Glomerular endothelial cell (primary cell): ENCODE results near the gene OR6N2. TPM values are rescaled to one million over a fixed set of nuclear protein-coding genes. Genes with fewer than 3 reads are reported as not detected.

Experiments used
- DNase-seq: peaks from one replicate; pipeline ENCODE4 v3.0.0-alpha.2; 2011; ENCODE audit warnings: low read depth, low spot score; ENCODE audit errors: extremely low read depth
- total RNA-seq: library from RNA; depleted of rRNA; stranded (reverse); fragments of >200 nt; gene quantifications from 2 replicates; pipeline ENCODE4 v1.2.3, GENCODE V29; 2015

Gene OR6N2
- total RNA-seq, 1 donor from 2014 or later: not detected

DNA sequence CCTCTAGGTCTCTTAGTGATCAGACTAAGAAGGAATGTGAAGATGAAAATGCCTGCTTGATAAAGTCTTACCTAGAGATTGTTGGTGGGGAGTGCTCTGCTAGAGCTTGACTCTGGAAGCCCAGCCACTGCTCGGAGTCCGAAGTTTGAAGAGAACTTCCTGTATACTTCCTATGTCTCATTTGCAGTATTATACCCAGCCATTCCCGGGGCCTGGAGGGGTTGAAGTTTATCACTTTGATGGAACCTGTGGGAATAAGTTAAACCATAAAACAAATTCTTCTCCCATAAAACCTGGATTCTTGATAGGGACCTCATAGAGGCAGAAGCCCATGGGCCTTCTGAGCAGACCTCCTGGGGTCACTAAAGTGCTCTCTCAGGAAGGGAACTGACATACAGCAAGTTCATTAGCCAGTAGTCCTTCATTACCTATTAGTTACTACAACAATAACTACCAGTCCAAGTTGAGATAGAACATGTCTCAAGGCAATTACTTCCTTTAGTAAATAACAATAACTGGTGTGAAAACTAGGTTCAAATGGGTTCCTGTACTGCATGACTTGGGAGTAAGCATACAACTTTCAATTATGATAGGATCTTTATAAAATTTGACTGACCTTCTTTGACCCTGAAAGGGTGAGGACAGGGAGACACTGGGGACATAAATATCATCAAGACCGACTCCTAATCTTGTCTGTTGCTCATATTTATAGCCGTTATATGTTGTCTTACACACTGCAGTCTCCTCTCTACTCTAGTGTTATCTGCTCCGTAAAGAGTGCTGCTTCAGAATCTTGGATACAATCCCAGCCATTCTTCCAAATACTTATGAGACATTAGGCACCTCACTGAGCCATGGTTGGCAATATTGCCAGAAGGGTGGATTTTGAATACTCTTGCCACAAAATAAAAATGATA, 8.8 kb downstream of the OR6N2 start, which contains the start of gene OR6N1:
Gene OR6N1 (minus strand): TSS at position 246 of the 917 bp plus-strand sequence. CDS start 5,513 bp downstream, outside the sequence.
- DNase-seq: no peak

DNA sequence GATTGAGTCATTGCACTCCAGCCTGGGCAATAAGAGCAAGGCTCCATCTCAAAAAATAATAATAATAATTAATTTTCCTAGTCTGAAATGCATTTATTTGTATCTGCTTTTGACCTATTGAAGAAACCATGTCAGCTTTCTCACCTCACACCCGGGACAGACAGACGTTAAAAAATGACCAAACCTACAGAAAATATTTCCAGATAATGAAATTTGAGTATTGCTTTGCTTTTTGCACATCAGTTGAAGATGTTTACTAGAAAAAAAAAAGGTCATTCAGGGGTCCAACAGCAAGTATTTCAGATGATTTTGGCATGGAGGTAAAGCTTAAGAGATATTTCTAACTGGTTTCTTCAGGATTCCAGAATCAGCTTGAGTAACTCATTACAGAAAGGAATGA, 26.6 kb downstream of the OR6N2 start, which contains the start of gene OR6K6:
Gene OR6K6 (plus strand): TSS at position 301 of the 400 bp plus-strand sequence. CDS start 168 bp downstream, outside the sequence.
- no peak for DNase-seq

- no peak for DNase-seq
Measured at GRCh38 chr1:158752155-158752712, 28.8 kb downstream of the OR6N2 start.

DNA sequence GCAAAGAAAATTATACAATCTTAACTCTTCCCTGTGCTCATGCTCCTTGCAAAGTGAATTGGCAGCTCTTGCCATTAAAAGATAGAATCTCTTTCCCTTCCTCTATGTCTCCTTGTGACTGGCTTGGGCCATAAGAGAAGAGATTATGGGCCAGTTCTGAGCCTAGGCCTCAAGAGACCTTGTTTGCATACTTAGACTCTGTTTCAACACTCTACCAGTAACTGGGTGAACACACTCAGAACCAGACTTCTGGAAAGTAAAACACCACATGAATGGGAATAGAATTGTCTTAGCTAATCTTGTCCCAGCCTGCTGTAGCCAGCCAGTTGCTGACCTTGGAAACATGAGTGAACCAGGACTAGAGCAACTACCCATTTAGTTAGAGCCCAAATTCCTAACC, 45.2 kb downstream of the OR6N2 start:
- no peak for DNase-seq

DNA sequence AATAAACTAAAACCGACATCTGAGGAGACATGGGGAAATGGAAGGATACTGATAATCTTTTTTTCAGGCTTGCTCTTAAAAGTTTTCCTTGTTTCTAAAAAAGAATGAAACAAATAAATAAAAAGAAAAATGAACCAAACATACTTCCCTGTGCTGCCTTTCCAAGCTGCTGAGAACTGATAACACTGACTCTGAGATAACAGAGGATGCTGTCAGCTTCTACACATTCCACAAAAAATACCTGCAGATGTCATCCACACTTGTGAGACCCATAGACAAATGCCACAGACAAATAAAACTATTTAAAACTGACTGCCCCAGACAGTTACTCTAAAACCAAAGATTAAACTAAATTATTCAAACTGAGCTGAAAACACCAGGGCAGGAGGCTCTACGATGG, 48.5 kb downstream of the OR6N2 start:
- no peak for DNase-seq

- no peak for DNase-seq
Measured at GRCh38 chr1:158731707-158732106, 49.3 kb downstream of the OR6N2 start.

DNA sequence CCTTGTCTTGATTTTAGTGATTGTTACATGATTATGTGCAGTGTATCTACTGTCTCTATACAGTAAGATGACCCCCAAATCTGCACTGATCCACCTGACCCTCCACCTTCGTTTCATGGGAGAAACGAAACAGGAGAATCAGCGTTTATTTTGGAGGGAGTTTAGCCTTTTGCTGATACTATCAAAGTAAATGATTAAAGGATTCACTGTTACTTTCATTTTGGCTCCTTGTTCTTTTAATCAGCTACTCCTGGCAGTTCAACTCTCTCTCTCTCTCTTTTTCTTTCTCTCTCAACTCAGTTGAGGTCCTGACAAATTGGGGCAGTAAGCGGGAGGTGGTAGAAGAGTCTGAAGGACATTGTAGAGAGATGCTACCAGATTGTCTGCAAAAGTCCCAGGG, 50.6 kb downstream of the OR6N2 start:
- DNase-seq: no peak

GRCh38 chr1:158728510-158729225, 52.3 kb downstream of the OR6N2 start:
- DNase-seq: no peak

GRCh38 chr1:158724442-158724841, 56.6 kb downstream of the OR6N2 start:
- no peak for DNase-seq

Other genes starting within 250 kb of the OR6N2 start
- not detected in 2 replicates for gene OR6Y1, start 226.8 kb downstream of the OR6N2 start, total RNA-seq
- gene OR6P1, start 210.6 kb downstream of the OR6N2 start, total RNA-seq: not detected in 2 replicates
- gene OR10X1, start 201.3 kb downstream of the OR6N2 start, total RNA-seq: not detected in 2 replicates
- gene OR10Z1, start 175.9 kb downstream of the OR6N2 start, total RNA-seq: not detected in 2 replicates
- not detected in 2 replicates for gene SPTA1, start 94.5 kb downstream of the OR6N2 start, total RNA-seq
- not detected in 2 replicates for gene OR6K2, start 80.6 kb downstream of the OR6N2 start, total RNA-seq
- not detected in 2 replicates for gene OR6K3, start 60.5 kb downstream of the OR6N2 start, total RNA-seq
- not detected in 2 replicates for gene OR6K6, start 26.5 kb downstream of the OR6N2 start, total RNA-seq
- not detected in 2 replicates for gene OR6N1, start 9.0 kb downstream of the OR6N2 start, total RNA-seq
- not detected in 2 replicates for gene MNDA, start 50.1 kb upstream of the OR6N2 start, total RNA-seq
- gene PYHIN1, start 150.3 kb upstream of the OR6N2 start, total RNA-seq: not detected in 2 replicates
- 174 and 180 TPM in 2 replicates for gene IFI16, start 228.7 kb upstream of the OR6N2 start, total RNA-seq